ENCODE measurements around the gene FERD3L.

FERD3L gene

DNA sequence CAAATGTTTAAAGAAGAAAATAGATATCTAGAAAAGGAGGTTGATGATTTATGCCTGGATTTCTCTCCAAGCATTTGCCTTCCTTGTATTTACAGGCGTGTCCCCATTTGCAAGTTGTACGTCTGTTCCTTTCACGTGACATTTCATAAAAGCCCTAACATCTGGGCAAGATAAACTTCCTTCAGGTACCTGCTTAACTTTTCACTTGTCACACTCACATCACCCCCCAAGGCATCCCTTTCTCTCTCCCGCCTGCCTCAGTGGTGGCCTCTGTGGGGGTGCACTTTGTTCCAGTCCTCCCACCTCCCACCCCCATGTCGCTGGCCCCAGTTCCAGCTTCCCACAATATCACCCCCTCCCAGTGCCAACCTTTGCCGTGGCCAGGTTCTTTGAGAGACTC lies 34.4 kb downstream of the FERD3L start:
- ChIA-PET CTCF (interaction anchor here (1.8 kb wide), 1 partner anchor 8 kb away, joined by 4 read pairs; no protein-coding TSS in a partner anchor), POLR2A (no interaction called here)
- Histone ChIP-seq H3K4me3 (ENCODE audit: control insufficient read depth in 1 of 7, extremely low read depth in 1 of 7, insufficient read depth in 4 of 7, low read depth in 2 of 7, low read length in 6 of 7) (no peak overlapping the region), H3K27me3 (replicated peaks in 2 of 5; ENCODE audit: control insufficient read depth in 4 of 5, insufficient read depth in 5 of 5, low read length in 4 of 5) (peaks cover 49 to 100% (median 89%) of the 10 kb centered on the region in 5 experiments), H3K9me3 (ENCODE audit: control extremely low read depth in 1 of 5, control insufficient read depth in 4 of 5, insufficient read depth in 2 of 5, low read depth in 1 of 5, low read length in 4 of 5) (peaks cover 0 to 10% (median 0%) of the 10 kb centered on the region in 5 experiments), H3K36me3 (ENCODE audit: control insufficient read depth in 4 of 4, insufficient read depth in 4 of 4, low read length in 3 of 4) (no peaks in the 10 kb centered on the region), H3K4me1 (ENCODE audit: control extremely low read depth in 1 of 4, control insufficient read depth in 4 of 4, insufficient read depth in 4 of 4, low read length in 3 of 4) (peaks cover 8 to 28% (median 13%) of the 10 kb centered on the region in 4 experiments), H3K27ac (ENCODE audit: insufficient read depth in 1 of 2, low read depth in 1 of 2, low read length in 2 of 2, poor library complexity in 1 of 2, severe bottlenecking in 2 of 2) (no peak overlapping the region)
- WGBS (ENCODE audit: insufficient coverage), result 18% methylated on average over 6 of the region's 6 CpGs
- peak in 2 of 3 donors; percentile 12 to 20 for DNase-seq

GRCh38 chr7:19110026-19110730 lies 35.0 kb downstream of the FERD3L start:
- Histone ChIP-seq H3K9me3 (ENCODE audit: control extremely low read depth in 1 of 5, control insufficient read depth in 4 of 5, insufficient read depth in 2 of 5, low read depth in 1 of 5, low read length in 4 of 5) (peaks cover 0 to 10% (median 0%) of the 10 kb centered on the region in 5 experiments), H3K27ac (ENCODE audit: insufficient read depth in 1 of 2, low read depth in 1 of 2, low read length in 2 of 2, poor library complexity in 1 of 2, severe bottlenecking in 2 of 2) (no peak overlapping the region)
- POLR2A ChIA-PET, result no interaction called here

GRCh38 chr7:19109000-19109946 lies 35.9 kb downstream of the FERD3L start:
- whole genome bisulfite sequencing (ENCODE audit: insufficient coverage), result 9% methylated on average over 8 of the region's 11 CpGs
- Histone ChIP-seq H3K4me3 (ENCODE audit: control insufficient read depth in 1 of 7, extremely low read depth in 1 of 7, insufficient read depth in 4 of 7, low read depth in 2 of 7, low read length in 6 of 7) (no peak overlapping the region), H3K36me3 (ENCODE audit: control insufficient read depth in 4 of 4, insufficient read depth in 4 of 4, low read length in 3 of 4) (no peaks in the 10 kb centered on the region), H3K27me3 (replicated peaks in 2 of 5; ENCODE audit: control insufficient read depth in 4 of 5, insufficient read depth in 5 of 5, low read length in 4 of 5) (peaks cover 43 to 100% (median 91%) of the 10 kb centered on the region in 5 experiments), H3K27ac (ENCODE audit: insufficient read depth in 1 of 2, low read depth in 1 of 2, low read length in 2 of 2, poor library complexity in 1 of 2, severe bottlenecking in 2 of 2) (no peak overlapping the region), H3K9me3 (ENCODE audit: control extremely low read depth in 1 of 5, control insufficient read depth in 4 of 5, insufficient read depth in 2 of 5, low read depth in 1 of 5, low read length in 4 of 5) (peaks cover 0 to 10% (median 0%) of the 10 kb centered on the region in 5 experiments), H3K4me1 (ENCODE audit: control extremely low read depth in 1 of 4, control insufficient read depth in 4 of 4, insufficient read depth in 4 of 4, low read length in 3 of 4) (peaks cover 8 to 27% (median 13%) of the 10 kb centered on the region in 4 experiments)
- CTCF ChIA-PET, result interaction anchor here (1.1 to 1.8 kb wide), 3 partner anchors 9 to 757 kb away, joined by 4 read pairs; no protein-coding TSS in a partner anchor
- peak in 2 of 3 donors; percentile 9 to 20 for DNase-seq
- POLR2A ChIA-PET, result no interaction called here

More at GRCh38 chr7:19110026-19110730, 35.0 kb downstream of the FERD3L start:
- Histone ChIP-seq H3K27me3 (replicated peaks in 2 of 5; ENCODE audit: control insufficient read depth in 4 of 5, insufficient read depth in 5 of 5, low read length in 4 of 5) (peaks cover 44 to 100% (median 89%) of the 10 kb centered on the region in 5 experiments), H3K4me1 (ENCODE audit: control extremely low read depth in 1 of 4, control insufficient read depth in 4 of 4, insufficient read depth in 4 of 4, low read length in 3 of 4) (peaks cover 8 to 27% (median 13%) of the 10 kb centered on the region in 4 experiments), H3K36me3 (ENCODE audit: control insufficient read depth in 4 of 4, insufficient read depth in 4 of 4, low read length in 3 of 4) (no peaks in the 10 kb centered on the region), H3K4me3 (ENCODE audit: control insufficient read depth in 1 of 7, extremely low read depth in 1 of 7, insufficient read depth in 4 of 7, low read depth in 2 of 7, low read length in 6 of 7) (no peak overlapping the region)
- WGBS (ENCODE audit: insufficient coverage), result 8% methylated on average over 5 of the region's 11 CpGs
- peak in 2 of 3 donors; percentile 5 to 17 for DNase-seq
- CTCF ChIA-PET, result interaction anchor here (1.1 to 1.8 kb wide), 3 partner anchors 9 to 758 kb away, joined by 4 read pairs; no protein-coding TSS in a partner anchor

DNA sequence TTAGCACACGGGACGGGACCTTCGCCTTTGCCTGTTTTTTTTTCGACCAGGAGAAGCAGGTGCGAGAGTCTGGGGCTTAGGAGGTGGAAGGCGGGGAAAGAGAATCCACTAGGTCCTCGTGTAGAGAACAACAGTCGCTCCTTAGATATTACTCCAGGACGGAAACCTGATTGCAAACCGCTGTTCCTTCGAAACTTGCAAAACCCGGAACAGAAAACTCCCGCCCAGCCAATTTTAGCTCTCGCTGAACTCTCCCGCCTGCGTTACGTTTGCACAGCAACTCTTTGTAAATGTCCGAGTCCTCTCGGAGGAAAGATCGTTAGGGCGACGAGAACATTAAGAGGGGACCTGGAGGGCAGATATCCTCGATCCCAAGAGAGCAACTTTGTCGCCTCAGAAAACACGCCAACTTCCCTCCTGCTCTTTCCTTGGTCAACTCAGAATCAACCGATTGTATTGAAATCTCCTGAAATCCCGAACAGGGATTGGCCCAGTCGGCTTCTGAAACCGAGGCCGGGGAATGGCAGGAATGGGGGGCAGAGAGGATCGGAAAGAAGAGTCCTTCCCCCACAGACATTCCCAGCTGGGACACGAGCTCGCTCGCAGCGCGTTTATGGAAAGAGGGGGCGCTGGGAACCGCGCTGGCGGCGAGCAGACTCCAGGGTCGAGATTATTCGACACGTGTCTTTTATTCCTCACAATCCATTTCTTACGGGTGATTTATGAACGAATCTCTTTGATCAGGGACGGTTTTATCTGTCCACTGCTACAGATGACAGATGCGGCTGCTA lies 37.7 kb downstream of the FERD3L start:
- ChIA-PET CTCF (interaction anchor here (1.0 to 1.5 kb wide), 3 partner anchors 10 to 34 kb away, joined by 3 to 4 read pairs (median 4); partner anchors contain the start of gene TWIST1), POLR2A (interaction anchor here (0.6 kb wide), 1 partner anchor 18 kb away, joined by 3 read pairs; no protein-coding TSS in a partner anchor)
- Histone ChIP-seq H3K27ac (ENCODE audit: insufficient read depth in 1 of 2, low read depth in 1 of 2, low read length in 2 of 2, poor library complexity in 1 of 2, severe bottlenecking in 2 of 2) (no peak overlapping the region), H3K9me3 (ENCODE audit: control extremely low read depth in 1 of 5, control insufficient read depth in 4 of 5, insufficient read depth in 2 of 5, low read depth in 1 of 5, low read length in 4 of 5) (peaks cover 0 to 10% (median 0%) of the 10 kb centered on the region in 5 experiments), H3K4me1 (ENCODE audit: control extremely low read depth in 1 of 4, control insufficient read depth in 4 of 4, insufficient read depth in 4 of 4, low read length in 3 of 4) (peaks cover 8 to 26% (median 13%) of the 10 kb centered on the region in 4 experiments), H3K4me3 (ENCODE audit: control insufficient read depth in 1 of 7, extremely low read depth in 1 of 7, insufficient read depth in 4 of 7, low read depth in 2 of 7, low read length in 6 of 7) (peak overlapping the region in 6 of 7 experiments; percentile 5 to 56 (median 39)), H3K36me3 (ENCODE audit: control insufficient read depth in 4 of 4, insufficient read depth in 4 of 4, low read length in 3 of 4) (no peaks in the 10 kb centered on the region), H3K27me3 (replicated peaks in 2 of 5; ENCODE audit: control insufficient read depth in 4 of 5, insufficient read depth in 5 of 5, low read length in 4 of 5) (peaks cover 38 to 100% (median 86%) of the 10 kb centered on the region in 5 experiments)
- 2% methylated on average over 46 of the region's 48 CpGs for WGBS (ENCODE audit: insufficient coverage)
- peak; percentile 26 to 64 (median 61) for DNase-seq

GRCh38 chr7:19107081-19107355 lies 38.2 kb downstream of the FERD3L start:
- Histone ChIP-seq H3K4me3 (ENCODE audit: control insufficient read depth in 1 of 7, extremely low read depth in 1 of 7, insufficient read depth in 4 of 7, low read depth in 2 of 7, low read length in 6 of 7) (peak overlapping the region in 4 of 7 experiments; percentile 19 to 56 (median 39)), H3K27me3 (replicated peaks in 2 of 5; ENCODE audit: control insufficient read depth in 4 of 5, insufficient read depth in 5 of 5, low read length in 4 of 5) (peaks cover 39 to 100% (median 87%) of the 10 kb centered on the region in 5 experiments)
- POLR2A ChIA-PET, result interaction anchor here (0.6 kb wide), 1 partner anchor 17 kb away, joined by 3 read pairs; no protein-coding TSS in a partner anchor

More at GRCh38 chr7:19107081-19107355, 38.2 kb downstream of the FERD3L start:
- CTCF ChIA-PET, result interaction anchor here (0.8 to 1.5 kb wide), 3 partner anchors 9 to 34 kb away, joined by 3 to 4 read pairs (median 3); partner anchors contain the start of gene TWIST1
- Histone ChIP-seq H3K36me3 (ENCODE audit: control insufficient read depth in 4 of 4, insufficient read depth in 4 of 4, low read length in 3 of 4) (no peaks in the 10 kb centered on the region), H3K4me1 (ENCODE audit: control extremely low read depth in 1 of 4, control insufficient read depth in 4 of 4, insufficient read depth in 4 of 4, low read length in 3 of 4) (peaks cover 8 to 21% (median 11%) of the 10 kb centered on the region in 4 experiments), H3K27ac (ENCODE audit: insufficient read depth in 1 of 2, low read depth in 1 of 2, low read length in 2 of 2, poor library complexity in 1 of 2, severe bottlenecking in 2 of 2) (no peak overlapping the region), H3K9me3 (ENCODE audit: control extremely low read depth in 1 of 5, control insufficient read depth in 4 of 5, insufficient read depth in 2 of 5, low read depth in 1 of 5, low read length in 4 of 5) (peaks cover 0 to 10% (median 0%) of the 10 kb centered on the region in 5 experiments)
- WGBS (ENCODE audit: insufficient coverage), result 5% methylated on average over 5 of the region's 6 CpGs
- DNase-seq, result peak in 2 of 3 donors; percentile 8 to 45

Measured in common myeloid progenitor, CD34-positive (primary cell).